VCaP (cell line): ENCODE measurements around the gene MAPKAPK3.

Experiments
- H3K27ac ChIP-seq: fragments of 450-650 bp; 2 replicates; pipeline ENCODE4 v1.5.1; 2017
- CTCF ChIP-seq: fragments of 450-650 bp; conservative IDR thresholded peaks from 2 replicates; pipeline ENCODE4 v1.5.1; 2017; ENCODE audit warnings: mild to moderate bottlenecking, moderate library complexity

Gene MAPKAPK3

GRCh38 chr3:50606596-50606995, 10.4 kb upstream of the MAPKAPK3 start:
- TF ChIP-seq CTCF: no peak
- H3K27ac ChIP-seq: peak overlapping the region; percentile 68

- no peak for TF ChIP-seq CTCF
- H3K27ac ChIP-seq: peak overlapping the region; percentile 68; the same call in 1 of the 2 replicates
Measured at GRCh38 chr3:50607271-50608091, 9.5 kb upstream of the MAPKAPK3 start.

GRCh38 chr3:50608278-50608677, 8.7 kb upstream of the MAPKAPK3 start:
- TF ChIP-seq CTCF: no peak
- no peak overlapping the region for H3K27ac ChIP-seq

GRCh38 chr3:50609071-50609762, 7.7 kb upstream of the MAPKAPK3 start:
- TF ChIP-seq CTCF: no peak
- no peak overlapping the region for H3K27ac ChIP-seq

- no peak for TF ChIP-seq CTCF
Measured at GRCh38 chr3:50609763-50610085, 7.2 kb upstream of the MAPKAPK3 start.

GRCh38 chr3:50610181-50610971, 6.6 kb upstream of the MAPKAPK3 start:
- no peak for TF ChIP-seq CTCF
- peak overlapping the region; percentile 78; the same call in 1 of the 2 replicates for H3K27ac ChIP-seq

More at GRCh38 chr3:50609763-50610085, 7.2 kb upstream of the MAPKAPK3 start:
- no peak overlapping the region for H3K27ac ChIP-seq

- TF ChIP-seq CTCF: no peak
- peak overlapping the region; percentile 78 for H3K27ac ChIP-seq
Measured at GRCh38 chr3:50610992-50611463, 5.9 kb upstream of the MAPKAPK3 start.
